ENCODE results near the gene WDR4.

DNA sequence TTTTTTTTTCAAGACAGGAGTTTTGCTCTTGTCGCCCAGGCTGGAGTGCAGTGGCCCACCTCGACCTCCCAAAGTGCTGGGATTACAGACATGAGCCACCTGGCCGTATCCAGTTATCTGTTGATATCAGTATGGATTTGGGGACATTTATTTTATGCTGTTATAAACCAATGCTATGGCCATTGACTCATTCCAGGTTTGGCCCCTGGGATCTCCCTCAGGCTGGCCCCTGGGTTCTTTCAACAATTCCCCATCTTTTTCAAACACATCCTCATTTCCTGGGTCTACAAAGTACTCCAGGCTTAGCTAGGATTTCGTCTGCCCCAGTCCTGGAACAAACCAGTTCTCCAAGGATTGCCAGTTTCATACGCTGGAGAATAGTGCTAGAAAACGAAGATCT is 44.1 kb downstream of the WDR4 start:
- TF ChIP-seq, protein P1, sequence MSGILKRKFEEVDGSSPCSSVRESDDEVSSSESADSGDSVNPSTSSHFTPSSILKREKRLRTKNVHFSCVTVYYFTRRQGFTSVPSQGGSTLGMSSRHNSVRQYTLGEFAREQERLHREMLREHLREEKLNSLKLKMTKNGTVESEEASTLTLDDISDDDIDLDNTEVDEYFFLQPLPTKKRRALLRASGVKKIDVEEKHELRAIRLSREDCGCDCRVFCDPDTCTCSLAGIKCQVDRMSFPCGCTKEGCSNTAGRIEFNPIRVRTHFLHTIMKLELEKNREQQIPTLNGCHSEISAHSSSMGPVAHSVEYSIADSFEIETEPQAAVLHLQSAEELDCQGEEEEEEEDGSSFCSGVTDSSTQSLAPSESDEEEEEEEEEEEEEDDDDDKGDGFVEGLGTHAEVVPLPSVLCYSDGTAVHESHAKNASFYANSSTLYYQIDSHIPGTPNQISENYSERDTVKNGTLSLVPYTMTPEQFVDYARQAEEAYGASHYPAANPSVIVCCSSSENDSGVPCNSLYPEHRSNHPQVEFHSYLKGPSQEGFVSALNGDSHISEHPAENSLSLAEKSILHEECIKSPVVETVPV (CRISPR knock-in tag; IDR thresholded peaks at IDR 0.05), result no peak
- no peak for TF ChIP-seq ESRRG (CRISPR knock-in tag; IDR thresholded peaks at IDR 0.05)

Measured in SK-N-SH treated with all-trans-retinoic acid at 6 μM for 48 hours (cell line).